Superior temporal gyrus (tissue), 1 donor: ENCODE data around the gene NECTIN2.
"Not testable (repeated sequence)": the region's sequence is repeated elsewhere in the genome, so short reads cannot be mapped to it uniquely, and the experiment has no call there.

Experiments used
- DNase-seq: peaks from one replicate; pipeline ENCODE4 v3.0.0-alpha.2; 2016; ENCODE audit errors: extremely low spot score

NECTIN2 gene

GRCh38 chr19:44884566-44884965, 38.5 kb downstream of the NECTIN2 start:
- no peak for DNase-seq

DNA sequence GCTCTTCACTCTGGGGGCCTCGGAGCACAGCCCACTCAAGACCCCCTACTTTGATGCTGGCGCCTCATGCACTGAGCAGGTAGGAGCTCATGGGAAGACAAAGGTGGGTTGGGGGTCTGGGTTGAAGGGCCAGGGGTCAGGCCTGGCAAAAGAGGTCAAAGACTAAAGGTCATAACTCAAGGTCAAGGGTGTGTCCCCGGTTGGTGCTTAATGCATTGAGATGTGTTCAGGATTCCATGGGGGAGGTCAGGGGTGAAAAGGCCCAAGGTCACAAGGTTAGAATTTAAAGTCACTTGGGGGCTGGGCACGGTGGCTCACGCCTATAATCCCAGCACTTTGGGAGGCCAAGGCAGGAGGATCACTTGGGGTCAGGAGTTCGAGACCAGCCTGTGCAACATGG, 40.0 kb downstream of the NECTIN2 start:
- DNase-seq = no peak

DNA sequence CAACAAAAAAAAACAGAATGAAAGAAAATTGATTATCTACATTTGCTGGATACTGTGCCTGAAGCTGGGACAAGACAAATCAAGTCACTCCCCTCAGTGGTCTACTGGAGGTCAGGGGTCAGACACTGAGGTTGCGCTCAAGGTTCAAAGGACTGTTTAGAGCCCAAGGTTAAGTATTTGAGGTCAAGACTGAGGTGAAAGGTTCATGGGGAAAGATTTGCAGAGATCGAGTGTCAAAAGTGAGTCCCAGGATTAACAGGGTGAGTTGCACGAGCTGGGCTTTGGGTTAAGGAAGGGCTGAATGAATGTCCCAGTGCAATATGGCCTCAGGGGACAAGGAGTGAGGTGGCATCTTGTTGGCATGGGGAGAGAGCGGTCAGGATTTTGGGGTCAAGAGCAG, 41.6 kb downstream of the NECTIN2 start:
- DNase-seq = no peak

DNA sequence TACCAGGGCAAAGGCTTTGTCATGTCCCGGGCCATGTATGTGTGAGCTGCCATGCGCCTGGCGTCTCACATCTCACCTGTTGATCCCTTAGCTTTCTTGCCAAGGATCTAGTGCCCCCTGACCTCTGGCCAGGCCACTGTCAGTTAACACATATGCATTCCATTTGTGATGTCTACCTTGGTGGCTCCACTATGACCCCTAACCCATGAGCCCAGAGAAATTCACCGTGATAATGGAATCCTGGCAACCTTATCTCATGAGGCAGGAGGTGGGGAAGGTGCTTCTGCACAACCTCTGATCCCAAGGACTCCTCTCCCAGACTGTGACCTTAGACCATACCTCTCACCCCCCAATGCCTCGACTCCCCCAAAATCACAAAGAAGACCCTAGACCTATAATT, 42.2 kb downstream of the NECTIN2 start:
- DNase-seq = not testable (repeated sequence)

DNA sequence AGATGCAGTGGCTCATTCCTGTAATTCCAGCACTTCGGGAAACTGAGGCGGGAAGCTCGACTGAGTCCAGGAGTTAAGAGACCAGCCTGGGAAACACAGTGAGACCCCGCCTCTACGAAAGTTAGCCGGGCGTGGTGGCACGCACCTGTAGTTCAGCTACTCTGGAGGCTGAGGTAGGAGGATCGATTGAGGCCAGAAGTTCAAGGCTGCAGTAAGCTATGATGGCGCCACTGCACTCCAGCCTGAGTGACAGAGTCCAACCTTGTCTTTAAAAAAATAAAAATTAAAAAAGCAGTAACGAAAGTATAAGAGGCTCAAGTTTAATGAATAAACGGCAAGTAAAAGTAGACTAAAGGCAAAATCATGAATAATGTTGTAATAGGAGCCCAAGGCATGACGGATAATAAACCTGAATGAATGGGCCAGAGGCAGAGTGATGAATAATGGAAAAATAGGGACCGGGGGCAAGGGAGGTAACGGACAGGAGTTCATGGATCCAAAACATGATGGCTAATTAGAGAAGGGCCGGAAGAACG, 43.8 kb downstream of the NECTIN2 start:
- no peak for DNase-seq

DNA sequence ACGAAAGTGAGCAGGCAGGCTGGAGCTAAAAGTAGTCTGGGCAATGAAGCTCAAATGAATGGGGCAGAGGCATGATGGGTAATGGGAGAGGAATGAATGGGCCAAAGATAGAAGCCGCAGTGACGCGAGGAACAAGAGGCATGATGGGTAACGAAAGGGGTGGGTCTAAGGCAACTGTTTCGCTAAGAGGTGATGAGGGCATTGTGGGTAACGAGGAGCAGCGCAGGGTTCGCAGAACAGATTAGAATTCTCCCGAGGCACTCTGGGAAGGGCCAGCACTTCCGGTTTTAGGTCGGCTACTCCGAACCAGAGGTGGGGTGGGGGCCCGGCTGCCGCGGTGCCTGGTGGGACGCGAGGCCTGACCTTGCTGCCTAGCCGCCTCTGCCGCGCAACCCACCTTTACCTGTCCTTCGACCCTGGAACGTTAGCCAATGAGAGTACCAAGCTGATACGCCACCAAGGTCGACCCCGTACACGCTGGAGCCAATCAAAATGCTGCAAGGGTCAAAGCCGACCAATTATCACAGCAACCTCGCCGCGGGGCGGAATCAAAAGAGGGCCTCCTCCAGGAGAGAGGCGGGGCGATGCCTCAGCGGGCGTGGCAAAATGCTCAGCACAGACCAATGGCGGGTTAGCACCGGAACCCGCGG, 44.4 kb downstream of the NECTIN2 start:
- DNase-seq = peak; percentile 100

GRCh38 chr19:44891016-44891882, 45.2 kb downstream of the NECTIN2 start, which contains the start of gene TOMM40:
TOMM40 (plus strand) TSS chr19:44891254; CDS start chr19:44891416, 162 bp downstream.
- DNase-seq = no peak

GRCh38 chr19:44892932-44893331, 46.8 kb downstream of the NECTIN2 start:
- no peak for DNase-seq

- no peak for DNase-seq
These were observed 47.4 kb downstream of the NECTIN2 start for GRCh38 chr19:44893332-44894051.

DNA sequence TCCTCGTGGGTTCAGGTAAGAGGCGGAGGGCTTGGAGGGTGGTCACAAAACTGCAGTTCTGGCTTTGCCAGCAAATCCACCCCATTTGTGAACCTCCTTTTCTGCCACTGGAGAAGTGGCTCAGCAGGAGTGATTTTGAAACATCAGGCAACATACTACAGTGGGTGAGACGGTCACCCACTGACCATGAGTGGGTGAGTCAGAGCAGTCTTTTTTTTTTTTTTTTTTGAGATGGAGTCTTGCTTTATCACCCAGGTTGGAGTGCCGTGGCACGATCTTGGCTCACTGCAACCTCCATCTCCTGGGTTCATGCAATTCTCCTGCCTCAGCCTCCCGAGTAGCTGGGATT, 47.9 kb downstream of the NECTIN2 start:
- no peak for DNase-seq

- DNase-seq = no peak
These were observed 48.8 kb downstream of the NECTIN2 start for GRCh38 chr19:44894946-44895345.

DNA sequence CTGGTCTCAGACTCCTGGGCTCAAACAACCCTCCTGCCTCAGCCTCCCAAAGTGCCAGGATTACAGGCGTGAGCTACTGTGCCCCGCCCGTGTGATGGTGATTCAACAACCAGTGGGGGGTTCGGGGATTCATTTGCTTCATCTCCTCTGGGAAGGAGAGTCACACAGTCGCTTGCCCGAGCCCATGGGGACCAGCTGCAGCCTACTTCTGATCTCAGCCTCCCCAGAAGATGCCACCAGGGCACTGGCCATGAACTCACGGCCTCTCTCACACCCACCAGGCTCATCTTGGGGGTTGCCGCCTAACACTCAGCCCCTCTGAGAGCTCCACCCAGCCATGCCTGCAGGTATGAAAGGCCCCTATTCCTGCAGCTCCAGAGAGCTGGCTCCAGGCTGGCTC, 51.7 kb downstream of the NECTIN2 start:
- no peak for DNase-seq

GRCh38 chr19:44900328-44901244, 54.5 kb downstream of the NECTIN2 start:
- no peak for DNase-seq

DNA sequence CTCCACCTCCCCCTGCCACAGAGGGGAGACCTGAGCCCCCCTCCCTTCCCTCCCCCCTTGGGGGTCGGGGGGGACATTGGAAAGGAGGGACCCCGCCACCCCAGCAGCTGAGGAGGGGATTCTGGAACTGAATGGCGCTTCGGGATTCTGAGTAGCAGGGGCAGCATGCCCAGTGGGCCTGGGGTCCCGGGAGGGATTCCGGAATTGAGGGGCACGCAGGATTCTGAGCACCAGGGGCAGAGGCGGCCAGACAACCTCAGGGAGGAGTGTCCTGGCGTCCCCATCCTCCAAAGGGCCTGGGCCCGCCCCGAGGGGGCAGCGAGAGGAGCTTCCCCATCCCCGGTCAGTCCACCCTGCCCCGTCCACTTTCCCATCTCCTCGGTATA, 57.1 kb downstream of the NECTIN2 start:
- DNase-seq = no peak

GRCh38 chr19:44903602-44904425, 57.7 kb downstream of the NECTIN2 start:
- peak; percentile 75 for DNase-seq

DNA sequence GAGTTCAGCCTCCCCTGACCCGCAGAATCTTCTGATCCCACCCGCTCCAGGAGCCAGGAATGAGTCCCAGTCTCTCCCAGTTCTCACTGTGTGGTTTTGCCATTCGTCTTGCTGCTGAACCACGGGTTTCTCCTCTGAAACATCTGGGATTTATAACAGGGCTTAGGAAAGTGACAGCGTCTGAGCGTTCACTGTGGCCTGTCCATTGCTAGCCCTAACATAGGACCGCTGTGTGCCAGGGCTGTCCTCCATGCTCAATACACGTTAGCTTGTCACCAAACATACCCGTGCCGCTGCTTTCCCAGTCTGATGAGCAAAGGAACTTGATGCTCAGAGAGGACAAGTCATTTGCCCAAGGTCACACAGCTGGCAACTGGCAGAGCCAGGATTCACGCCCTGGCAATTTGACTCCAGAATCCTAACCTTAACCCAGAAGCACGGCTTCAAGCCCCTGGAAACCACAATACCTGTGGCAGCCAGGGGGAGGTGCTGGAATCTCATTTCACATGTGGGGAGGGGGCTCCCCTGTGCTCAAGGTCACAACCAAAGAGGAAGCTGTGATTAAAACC, 58.4 kb downstream of the NECTIN2 start:
- DNase-seq = no peak

GRCh38 chr19:44905437-44906160, 59.5 kb downstream of the NECTIN2 start, which contains the start of gene APOE:
APOE (plus strand) TSS chr19:44905796; CDS start chr19:44906625, 829 bp downstream.
- DNase-seq = no peak

- no peak for DNase-seq
These were observed 61.5 kb downstream of the NECTIN2 start for GRCh38 chr19:44907613-44908012.
